ENCODE data around the gene KYNU. TPM values are rescaled to one million over a fixed set of nuclear protein-coding genes. Genes with fewer than 3 reads are reported as not detected.

KYNU gene
- total and polyA plus RNA-seq, 4 donors = 1.2 to 13.5 (median 5.3) TPM

- DNase-seq (no peak), ATAC-seq (ENCODE audit: low FRiP score) (no peak)
- H3K27me3 ChIP-seq (ENCODE audit: control insufficient read depth in 1 of 2, insufficient read depth in 2 of 2, low read length in 1 of 2) = no peaks in the 10 kb centered on the region
- H3K4me1 ChIP-seq (ENCODE audit: control insufficient read depth in 1 of 2, insufficient read depth in 2 of 2, low read length in 2 of 2) = no peaks in the 10 kb centered on the region
- H3K9me3 ChIP-seq (ENCODE audit: control insufficient read depth, low read length) = no peaks in the 10 kb centered on the region
- no peaks in the 10 kb centered on the region for H3K36me3 ChIP-seq (ENCODE audit: control insufficient read depth in 1 of 2, insufficient read depth in 2 of 2, low read length in 1 of 2)
- intact Hi-C loops (cut with DNase I) = no loop called here
- no peak overlapping the region for H3K4me3 ChIP-seq (ENCODE audit: low read length in 2 of 2)
- no peak overlapping the region for H3K27ac ChIP-seq (ENCODE audit: low read depth in 1 of 2, low read length in 2 of 2)
- 76 to 81% methylated on average over 3 of the region's 3 CpGs for WGBS, 2 donors
Measured at GRCh38 chr2:142952018-142952417, 74.6 kb downstream of the KYNU start.

GRCh38 chr2:142952793-142953494 lies 75.5 kb downstream of the KYNU start:
- no peak for ATAC-seq (ENCODE audit: low FRiP score)
- no peak overlapping the region for H3K27ac ChIP-seq (ENCODE audit: low read depth in 1 of 2, low read length in 2 of 2)
- no peaks in the 10 kb centered on the region for H3K27me3 ChIP-seq (ENCODE audit: control insufficient read depth in 1 of 2, insufficient read depth in 2 of 2, low read length in 1 of 2)
- no peaks in the 10 kb centered on the region for H3K9me3 ChIP-seq (ENCODE audit: control insufficient read depth, low read length)
- no peaks in the 10 kb centered on the region for H3K36me3 ChIP-seq (ENCODE audit: control insufficient read depth in 1 of 2, insufficient read depth in 2 of 2, low read length in 1 of 2)
- DNase-seq = no peak
- H3K4me3 ChIP-seq (ENCODE audit: low read length in 2 of 2) = no peak overlapping the region
- WGBS, 2 donors = 50 to 59% methylated on average over 6 of the region's 6 CpGs
- no peaks in the 10 kb centered on the region for H3K4me1 ChIP-seq (ENCODE audit: control insufficient read depth in 1 of 2, insufficient read depth in 2 of 2, low read length in 2 of 2)
- intact Hi-C loops (cut with DNase I) = no loop called here

GRCh38 chr2:142954493-142954892 lies 77.0 kb downstream of the KYNU start:
- Histone ChIP-seq H3K4me1 (ENCODE audit: control insufficient read depth in 1 of 2, insufficient read depth in 2 of 2, low read length in 2 of 2) (no peaks in the 10 kb centered on the region), H3K27ac (ENCODE audit: low read depth in 1 of 2, low read length in 2 of 2) (no peak overlapping the region), H3K9me3 (ENCODE audit: control insufficient read depth, low read length) (no peaks in the 10 kb centered on the region), H3K4me3 (ENCODE audit: low read length in 2 of 2) (no peak overlapping the region), H3K27me3 (ENCODE audit: control insufficient read depth in 1 of 2, insufficient read depth in 2 of 2, low read length in 1 of 2) (no peaks in the 10 kb centered on the region), H3K36me3 (ENCODE audit: control insufficient read depth in 1 of 2, insufficient read depth in 2 of 2, low read length in 1 of 2) (no peaks in the 10 kb centered on the region)
- no peak for ATAC-seq (ENCODE audit: low FRiP score)
- intact Hi-C loops (cut with DNase I) = no loop called here
- 32 to 33% methylated on average over 1 of the region's 1 CpG for WGBS, 2 donors
- DNase-seq = no peak

GRCh38 chr2:142957144-142957543 lies 79.7 kb downstream of the KYNU start:
- intact Hi-C loops (cut with DNase I) = no loop called here
- Histone ChIP-seq H3K36me3 (ENCODE audit: control insufficient read depth in 1 of 2, insufficient read depth in 2 of 2, low read length in 1 of 2) (no peaks in the 10 kb centered on the region), H3K9me3 (ENCODE audit: control insufficient read depth, low read length) (no peaks in the 10 kb centered on the region), H3K27ac (ENCODE audit: low read depth in 1 of 2, low read length in 2 of 2) (no peak overlapping the region), H3K27me3 (ENCODE audit: control insufficient read depth in 1 of 2, insufficient read depth in 2 of 2, low read length in 1 of 2) (no peaks in the 10 kb centered on the region), H3K4me3 (ENCODE audit: low read length in 2 of 2) (no peak overlapping the region), H3K4me1 (ENCODE audit: control insufficient read depth in 1 of 2, insufficient read depth in 2 of 2, low read length in 2 of 2) (no peaks in the 10 kb centered on the region)
- WGBS, 2 donors = 64 to 75% methylated on average over 1 of the region's 1 CpG
- ATAC-seq (ENCODE audit: low FRiP score) (no peak), DNase-seq (no peak)

- H3K27ac ChIP-seq (ENCODE audit: low read depth in 1 of 2, low read length in 2 of 2) = no peak overlapping the region
- H3K9me3 ChIP-seq (ENCODE audit: control insufficient read depth, low read length) = no peaks in the 10 kb centered on the region
- ATAC-seq (ENCODE audit: low FRiP score) = no peak
- intact Hi-C loops (cut with DNase I) = no loop called here
- 78 to 87% methylated on average over 1 of the region's 1 CpG for WGBS, 2 donors
- H3K4me1 ChIP-seq (ENCODE audit: control insufficient read depth in 1 of 2, insufficient read depth in 2 of 2, low read length in 2 of 2) = no peaks in the 10 kb centered on the region
- DNase-seq = no peak
- H3K27me3 ChIP-seq (ENCODE audit: control insufficient read depth in 1 of 2, insufficient read depth in 2 of 2, low read length in 1 of 2) = no peaks in the 10 kb centered on the region
- H3K36me3 ChIP-seq (ENCODE audit: control insufficient read depth in 1 of 2, insufficient read depth in 2 of 2, low read length in 1 of 2) = no peaks in the 10 kb centered on the region
- no peak overlapping the region for H3K4me3 ChIP-seq (ENCODE audit: low read length in 2 of 2)
Measured at GRCh38 chr2:142961202-142961601, 83.7 kb downstream of the KYNU start.

GRCh38 chr2:142965443-142965842 lies 88.0 kb downstream of the KYNU start:
- H3K9me3 ChIP-seq (ENCODE audit: control insufficient read depth, low read length) = no peaks in the 10 kb centered on the region
- DNase-seq (no peak), ATAC-seq (ENCODE audit: low FRiP score) (no peak)
- no peak overlapping the region for H3K4me3 ChIP-seq (ENCODE audit: low read length in 2 of 2)
- intact Hi-C loops (cut with DNase I) = no loop called here
- H3K27me3 ChIP-seq (ENCODE audit: control insufficient read depth in 1 of 2, insufficient read depth in 2 of 2, low read length in 1 of 2) = no peaks in the 10 kb centered on the region
- no peak overlapping the region for H3K27ac ChIP-seq (ENCODE audit: low read depth in 1 of 2, low read length in 2 of 2)
- 40 to 70% methylated on average over 1 of the region's 1 CpG for WGBS, 2 donors
- no peaks in the 10 kb centered on the region for H3K4me1 ChIP-seq (ENCODE audit: control insufficient read depth in 1 of 2, insufficient read depth in 2 of 2, low read length in 2 of 2)
- H3K36me3 ChIP-seq (ENCODE audit: control insufficient read depth in 1 of 2, insufficient read depth in 2 of 2, low read length in 1 of 2) = no peaks in the 10 kb centered on the region

- Histone ChIP-seq H3K27ac (ENCODE audit: low read depth in 1 of 2, low read length in 2 of 2) (no peak overlapping the region), H3K9me3 (ENCODE audit: control insufficient read depth, low read length) (no peaks in the 10 kb centered on the region), H3K4me3 (ENCODE audit: low read length in 2 of 2) (no peak overlapping the region), H3K27me3 (ENCODE audit: control insufficient read depth in 1 of 2, insufficient read depth in 2 of 2, low read length in 1 of 2) (no peaks in the 10 kb centered on the region), H3K36me3 (ENCODE audit: control insufficient read depth in 1 of 2, insufficient read depth in 2 of 2, low read length in 1 of 2) (no peaks in the 10 kb centered on the region), H3K4me1 (ENCODE audit: control insufficient read depth in 1 of 2, insufficient read depth in 2 of 2, low read length in 2 of 2) (no peaks in the 10 kb centered on the region)
- intact Hi-C loops (cut with DNase I) = no loop called here
- ATAC-seq (ENCODE audit: low FRiP score) (no peak), DNase-seq (no peak)
Measured at GRCh38 chr2:142966284-142966683, 88.8 kb downstream of the KYNU start.

GRCh38 chr2:142967060-142967459 lies 89.6 kb downstream of the KYNU start:
- Histone ChIP-seq H3K4me3 (ENCODE audit: low read length in 2 of 2) (no peak overlapping the region), H3K27ac (ENCODE audit: low read depth in 1 of 2, low read length in 2 of 2) (no peak overlapping the region), H3K36me3 (ENCODE audit: control insufficient read depth in 1 of 2, insufficient read depth in 2 of 2, low read length in 1 of 2) (no peaks in the 10 kb centered on the region), H3K9me3 (ENCODE audit: control insufficient read depth, low read length) (no peaks in the 10 kb centered on the region), H3K4me1 (ENCODE audit: control insufficient read depth in 1 of 2, insufficient read depth in 2 of 2, low read length in 2 of 2) (no peaks in the 10 kb centered on the region), H3K27me3 (ENCODE audit: control insufficient read depth in 1 of 2, insufficient read depth in 2 of 2, low read length in 1 of 2) (no peaks in the 10 kb centered on the region)
- DNase-seq (no peak), ATAC-seq (ENCODE audit: low FRiP score) (no peak)
- 25 to 33% methylated on average over 1 of the region's 1 CpG for WGBS, 2 donors
- intact Hi-C loops (cut with DNase I) = no loop called here

- Histone ChIP-seq H3K4me1 (ENCODE audit: control insufficient read depth in 1 of 2, insufficient read depth in 2 of 2, low read length in 2 of 2) (no peaks in the 10 kb centered on the region), H3K4me3 (ENCODE audit: low read length in 2 of 2) (no peak overlapping the region), H3K36me3 (ENCODE audit: control insufficient read depth in 1 of 2, insufficient read depth in 2 of 2, low read length in 1 of 2) (no peaks in the 10 kb centered on the region), H3K9me3 (ENCODE audit: control insufficient read depth, low read length) (no peaks in the 10 kb centered on the region), H3K27me3 (ENCODE audit: control insufficient read depth in 1 of 2, insufficient read depth in 2 of 2, low read length in 1 of 2) (no peaks in the 10 kb centered on the region), H3K27ac (ENCODE audit: low read depth in 1 of 2, low read length in 2 of 2) (no peak overlapping the region)
- intact Hi-C loops (cut with DNase I) = no loop called here
- no peak for ATAC-seq (ENCODE audit: low FRiP score)
- no peak for DNase-seq
- 79 to 85% methylated on average over 4 of the region's 4 CpGs for WGBS, 2 donors
Measured at GRCh38 chr2:142973160-142973821, 95.8 kb downstream of the KYNU start.

Measured in aorta (tissue), 5 donors.